ENCODE results near the gene UBE2QL1.

UBE2QL1 gene

DNA sequence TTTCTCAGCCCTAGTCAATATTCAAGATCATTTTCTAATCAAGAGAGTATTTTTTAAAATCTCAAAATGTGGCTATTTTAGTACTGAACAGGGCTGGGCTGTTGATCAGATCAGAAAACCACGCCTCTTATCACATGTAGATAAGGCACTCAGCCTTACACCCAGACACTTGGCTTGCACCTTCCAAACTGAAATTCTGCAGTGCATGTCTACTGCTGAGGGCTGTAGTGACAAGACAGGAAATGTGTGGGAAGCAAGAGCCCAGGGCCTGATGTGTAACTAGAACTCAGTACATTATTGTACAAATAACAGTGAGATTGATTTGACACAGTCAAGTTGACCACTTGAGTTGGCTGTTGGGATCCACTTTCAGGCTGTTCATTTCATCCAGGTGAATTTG, 48.6 kb downstream of the UBE2QL1 start:
- TF ChIP-seq, protein P1, sequence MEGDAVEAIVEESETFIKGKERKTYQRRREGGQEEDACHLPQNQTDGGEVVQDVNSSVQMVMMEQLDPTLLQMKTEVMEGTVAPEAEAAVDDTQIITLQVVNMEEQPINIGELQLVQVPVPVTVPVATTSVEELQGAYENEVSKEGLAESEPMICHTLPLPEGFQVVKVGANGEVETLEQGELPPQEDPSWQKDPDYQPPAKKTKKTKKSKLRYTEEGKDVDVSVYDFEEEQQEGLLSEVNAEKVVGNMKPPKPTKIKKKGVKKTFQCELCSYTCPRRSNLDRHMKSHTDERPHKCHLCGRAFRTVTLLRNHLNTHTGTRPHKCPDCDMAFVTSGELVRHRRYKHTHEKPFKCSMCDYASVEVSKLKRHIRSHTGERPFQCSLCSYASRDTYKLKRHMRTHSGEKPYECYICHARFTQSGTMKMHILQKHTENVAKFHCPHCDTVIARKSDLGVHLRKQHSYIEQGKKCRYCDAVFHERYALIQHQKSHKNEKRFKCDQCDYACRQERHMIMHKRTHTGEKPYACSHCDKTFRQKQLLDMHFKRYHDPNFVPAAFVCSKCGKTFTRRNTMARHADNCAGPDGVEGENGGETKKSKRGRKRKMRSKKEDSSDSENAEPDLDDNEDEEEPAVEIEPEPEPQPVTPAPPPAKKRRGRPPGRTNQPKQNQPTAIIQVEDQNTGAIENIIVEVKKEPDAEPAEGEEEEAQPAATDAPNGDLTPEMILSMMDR (IDR thresholded peaks at IDR 0.05; ENCODE audit: extremely low read depth, insufficient read depth, missing control alignments), result no peak
- DNase-seq (ENCODE audit: low spot score), result no peak
- in situ Hi-C loops (cut with MboI; ENCODE audit: low pct_unique_long_range_greater_than_20kb, low sequenced_read_pairs, unreplicated experiment), result no loop called here

DNA sequence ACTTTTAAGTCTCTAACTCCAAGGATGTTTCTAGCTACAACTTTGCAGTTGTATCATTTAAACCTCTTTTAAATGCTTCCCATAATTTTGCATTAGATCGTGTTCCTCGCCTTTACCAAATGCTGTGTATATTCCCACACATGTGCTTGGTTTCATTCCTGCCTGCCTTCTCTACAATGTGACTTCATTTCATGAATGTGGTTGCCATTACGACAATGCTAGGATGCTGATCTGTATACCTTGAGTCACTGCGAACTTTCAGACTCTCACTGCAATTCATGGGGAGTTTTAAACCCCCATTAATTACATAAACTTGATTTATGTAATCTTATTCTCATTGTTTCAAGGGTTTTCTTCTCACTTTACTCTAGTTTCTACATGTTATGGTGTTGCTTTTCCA, 50.3 kb downstream of the UBE2QL1 start:
- in situ Hi-C loops (cut with MboI; ENCODE audit: low pct_unique_long_range_greater_than_20kb, low sequenced_read_pairs, unreplicated experiment), result no loop called here
- TF ChIP-seq, protein P1 (IDR thresholded peaks at IDR 0.05; ENCODE audit: extremely low read depth, insufficient read depth, missing control alignments), result no peak
- no peak for DNase-seq (ENCODE audit: low spot score)

DNA sequence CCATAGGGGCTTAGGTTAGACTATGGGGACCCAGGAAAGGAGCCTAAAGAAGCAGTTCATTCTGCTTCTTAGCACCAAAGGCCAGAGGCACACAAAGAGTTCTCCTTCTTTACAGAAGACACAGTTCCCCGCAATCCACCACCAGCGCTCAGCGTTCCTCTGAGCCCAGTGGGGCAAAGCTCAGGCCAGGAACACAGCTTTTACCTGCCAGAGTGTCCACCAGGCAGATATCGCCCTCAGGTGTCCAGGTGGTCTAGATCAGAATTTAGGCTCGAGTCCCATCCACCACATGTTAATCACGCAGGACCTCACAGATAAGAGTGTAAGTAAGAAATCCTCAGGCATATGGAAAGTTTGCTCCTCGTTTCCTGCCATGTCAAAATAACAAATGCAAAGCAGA, 53.0 kb downstream of the UBE2QL1 start:
- no peak for DNase-seq (ENCODE audit: low spot score)
- in situ Hi-C loops (cut with MboI; ENCODE audit: low pct_unique_long_range_greater_than_20kb, low sequenced_read_pairs, unreplicated experiment), result no loop called here
- TF ChIP-seq, protein P1 (IDR thresholded peaks at IDR 0.05; ENCODE audit: extremely low read depth, insufficient read depth, missing control alignments), result peak; percentile 17

DNA sequence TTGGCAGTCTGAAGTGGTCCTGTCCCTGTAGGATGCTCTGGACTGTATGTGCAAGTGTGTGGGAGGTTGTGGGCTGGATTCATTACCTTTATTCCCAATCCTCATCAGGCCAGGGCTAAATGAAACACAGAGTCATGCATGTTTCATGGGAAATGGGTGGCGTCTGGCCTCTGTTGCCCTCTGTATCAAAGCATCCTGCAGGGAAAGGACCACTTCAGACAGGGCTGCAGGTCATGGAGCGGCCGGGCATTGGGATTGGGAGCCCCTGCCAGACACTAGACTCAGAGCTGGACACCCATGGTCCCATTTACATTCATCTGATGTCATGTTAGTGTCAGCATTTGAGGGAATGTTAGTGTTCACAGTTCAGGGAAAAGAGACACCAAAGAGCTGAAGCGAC, 53.8 kb downstream of the UBE2QL1 start:
- in situ Hi-C loops (cut with MboI; ENCODE audit: low pct_unique_long_range_greater_than_20kb, low sequenced_read_pairs, unreplicated experiment), result no loop called here
- no peak for DNase-seq (ENCODE audit: low spot score)
- TF ChIP-seq, protein P1 (IDR thresholded peaks at IDR 0.05; ENCODE audit: extremely low read depth, insufficient read depth, missing control alignments), result no peak

DNA sequence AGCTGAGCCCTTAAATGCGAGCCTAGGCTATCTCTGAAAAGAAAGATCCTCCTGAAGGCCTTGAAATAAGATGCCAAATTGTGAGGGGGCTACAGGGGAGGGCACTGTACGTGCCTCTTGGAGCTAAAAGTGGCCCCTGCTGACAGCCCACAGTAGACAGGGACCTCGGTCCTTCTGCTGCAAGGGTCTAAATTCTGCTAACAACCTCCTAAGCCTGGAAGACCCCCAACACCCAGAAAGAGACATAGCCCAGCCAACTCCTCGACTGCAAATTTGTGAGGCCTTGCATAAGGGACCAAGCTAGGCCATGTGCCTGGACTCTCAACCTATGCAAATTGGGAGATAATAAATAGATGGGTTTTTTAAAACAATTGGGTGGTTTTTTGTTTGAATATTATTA, 54.7 kb downstream of the UBE2QL1 start:
- DNase-seq (ENCODE audit: low spot score), result no peak
- TF ChIP-seq, protein P1 (IDR thresholded peaks at IDR 0.05; ENCODE audit: extremely low read depth, insufficient read depth, missing control alignments), result no peak
- in situ Hi-C loops (cut with MboI; ENCODE audit: low pct_unique_long_range_greater_than_20kb, low sequenced_read_pairs, unreplicated experiment), result no loop called here

DNA sequence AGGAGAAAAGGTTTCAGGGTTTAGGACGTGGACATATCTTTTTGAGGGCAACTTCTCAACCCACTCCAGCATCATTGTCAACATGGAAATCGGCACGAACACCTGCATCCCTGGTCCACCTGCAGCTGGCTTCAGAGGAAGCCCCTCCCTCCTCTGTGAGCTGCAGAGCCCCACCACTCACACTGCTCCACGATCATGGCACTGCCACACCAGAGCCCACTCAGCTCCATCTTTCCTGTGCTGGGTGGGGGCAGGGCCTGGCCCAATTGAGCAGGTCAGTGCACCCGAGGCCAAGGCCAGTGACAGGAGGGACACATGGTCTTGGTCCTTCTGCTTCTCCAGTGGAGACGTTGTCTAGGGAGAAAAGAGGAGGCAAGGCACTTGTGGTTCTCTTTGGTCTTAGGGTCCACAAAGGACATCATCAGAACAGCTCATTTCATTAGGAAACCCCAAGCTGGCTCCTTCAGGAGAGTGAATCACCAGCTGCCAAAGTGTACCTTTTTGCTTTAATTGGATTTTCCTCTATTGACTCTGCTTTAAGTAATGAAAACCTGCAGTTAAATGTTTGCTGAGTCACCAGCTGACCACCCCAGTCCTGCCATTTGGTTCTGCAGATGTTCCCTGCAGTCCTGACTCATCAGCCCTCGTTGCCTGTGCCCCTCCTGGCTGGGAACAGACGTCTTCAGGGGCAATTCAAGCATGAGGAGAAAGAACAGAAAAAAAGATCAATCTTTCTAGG, 56.2 kb downstream of the UBE2QL1 start:
- TF ChIP-seq, protein P1 (IDR thresholded peaks at IDR 0.05; ENCODE audit: extremely low read depth, insufficient read depth, missing control alignments), result no peak
- in situ Hi-C loops (cut with MboI; ENCODE audit: low pct_unique_long_range_greater_than_20kb, low sequenced_read_pairs, unreplicated experiment), result no loop called here
- DNase-seq (ENCODE audit: low spot score), result no peak
